ENCODE measurements around the gene DHRS3.

DHRS3 gene

DNA sequence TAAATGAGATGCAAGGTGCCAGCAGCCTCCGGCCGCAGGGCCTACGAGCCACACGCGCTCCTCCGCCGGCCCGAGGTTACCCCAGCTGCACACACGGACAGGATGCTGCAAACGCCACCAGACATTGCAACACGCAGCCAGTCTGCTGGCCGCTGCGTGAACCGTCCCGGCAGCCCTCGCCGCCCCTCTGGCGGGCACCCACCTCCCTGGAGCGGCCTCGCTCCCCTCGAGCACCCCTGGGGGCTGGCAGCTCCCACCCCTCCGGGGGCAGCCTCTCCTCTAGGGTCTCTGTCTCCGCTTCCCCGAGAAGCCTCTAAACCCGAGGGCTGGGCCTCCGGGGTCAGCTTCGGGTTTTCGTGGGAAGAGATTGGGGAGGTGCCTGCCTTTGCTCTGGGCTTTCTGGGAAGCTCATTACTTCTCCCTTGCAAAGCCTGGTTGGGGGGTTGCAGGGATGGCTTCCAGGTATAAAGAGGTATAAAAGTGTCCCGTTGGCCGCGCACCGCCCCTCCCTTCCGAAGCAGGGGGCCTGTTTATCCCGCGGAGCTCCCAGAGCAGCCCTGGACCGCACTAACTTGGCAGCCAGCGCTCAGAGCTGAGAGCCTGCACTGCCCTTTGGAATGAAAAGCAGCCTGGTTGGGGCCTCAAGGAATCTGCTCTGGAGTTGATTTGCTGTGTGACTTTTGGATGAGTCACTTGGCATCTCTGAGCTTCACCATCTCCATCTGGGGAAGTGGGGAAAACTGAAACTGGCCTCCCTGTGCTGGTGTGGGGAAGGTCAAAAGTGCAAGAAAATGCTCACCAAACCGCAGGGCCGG is 21.8 kb downstream of the DHRS3 start:
- DNase-seq (ENCODE audit: low read depth): peak; percentile 92

DNA sequence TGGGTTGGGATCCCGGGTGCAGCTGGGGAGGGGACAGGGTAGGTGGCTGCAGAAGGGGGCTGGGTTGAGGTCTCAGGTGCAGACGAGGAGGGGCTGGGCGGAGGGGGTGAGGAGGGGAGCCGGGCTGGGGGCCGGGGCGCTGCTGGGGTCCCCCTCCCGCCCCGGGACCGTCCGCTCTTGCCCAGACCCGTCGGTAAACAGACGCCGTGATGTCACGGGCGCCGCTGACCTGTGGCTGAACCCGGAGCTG is 22.3 kb downstream of the DHRS3 start:
- DNase-seq (ENCODE audit: low read depth): no peak

DNA sequence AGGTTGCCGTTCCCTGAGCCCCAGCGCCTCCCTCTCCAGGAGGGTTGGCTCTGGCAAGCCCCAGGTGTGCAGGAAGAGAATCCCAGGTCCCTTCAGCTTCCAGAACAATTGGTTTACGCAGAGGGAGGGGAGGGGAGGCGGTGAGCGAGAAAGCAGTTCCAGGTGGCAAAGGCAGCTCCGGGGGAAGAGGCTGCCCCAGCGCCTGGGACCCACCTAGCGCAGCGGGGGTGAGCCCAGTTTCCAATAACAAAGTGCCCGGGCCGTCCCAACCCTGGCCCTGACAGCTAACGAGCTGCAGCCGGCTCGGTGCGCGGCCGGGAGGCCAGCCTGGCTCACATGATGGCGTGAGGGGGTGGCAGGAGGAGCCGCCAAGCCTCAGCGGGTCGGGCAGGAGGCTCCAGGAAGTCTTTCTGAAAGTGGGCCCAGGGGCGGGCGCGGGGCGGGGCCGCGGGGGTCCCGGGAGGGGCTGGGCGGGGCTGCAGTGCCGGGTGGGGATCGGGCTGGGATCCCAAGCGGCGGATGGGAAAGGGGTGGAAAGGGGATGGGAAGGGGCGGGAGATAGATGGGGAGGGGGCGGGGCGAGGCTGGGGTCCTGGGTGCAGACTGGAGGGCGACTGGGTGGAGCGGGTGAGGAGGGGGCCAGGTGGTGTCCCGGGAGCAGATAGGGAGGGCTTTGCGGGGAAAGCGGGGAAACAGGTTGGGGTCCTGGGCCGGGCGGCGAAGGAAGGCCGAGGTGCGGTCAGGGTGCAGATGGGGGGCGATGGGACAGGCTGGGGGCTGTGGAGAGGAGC is 22.8 kb downstream of the DHRS3 start:
- no peak for DNase-seq (ENCODE audit: low read depth)

DNA sequence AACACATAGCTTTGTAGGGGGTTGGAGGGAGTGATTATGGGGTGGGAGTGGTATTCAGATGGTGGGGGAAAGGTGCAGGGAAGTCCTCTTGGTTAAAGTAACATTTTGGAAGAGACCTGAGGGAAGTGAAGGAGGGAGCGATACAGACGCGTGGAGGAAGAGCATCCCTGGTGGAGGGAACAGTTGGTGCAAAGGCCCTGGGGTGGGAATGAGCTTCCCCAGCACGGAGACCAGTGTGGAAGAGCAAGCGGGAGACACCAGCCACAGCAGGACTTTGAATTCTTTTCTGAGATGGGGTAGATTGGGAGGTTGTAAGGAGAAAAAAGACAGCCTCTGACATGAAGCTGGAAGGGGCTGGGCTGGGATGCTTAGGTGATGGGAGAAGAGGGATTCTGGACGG is 23.5 kb downstream of the DHRS3 start:
- no peak for DNase-seq (ENCODE audit: low read depth)

DNA sequence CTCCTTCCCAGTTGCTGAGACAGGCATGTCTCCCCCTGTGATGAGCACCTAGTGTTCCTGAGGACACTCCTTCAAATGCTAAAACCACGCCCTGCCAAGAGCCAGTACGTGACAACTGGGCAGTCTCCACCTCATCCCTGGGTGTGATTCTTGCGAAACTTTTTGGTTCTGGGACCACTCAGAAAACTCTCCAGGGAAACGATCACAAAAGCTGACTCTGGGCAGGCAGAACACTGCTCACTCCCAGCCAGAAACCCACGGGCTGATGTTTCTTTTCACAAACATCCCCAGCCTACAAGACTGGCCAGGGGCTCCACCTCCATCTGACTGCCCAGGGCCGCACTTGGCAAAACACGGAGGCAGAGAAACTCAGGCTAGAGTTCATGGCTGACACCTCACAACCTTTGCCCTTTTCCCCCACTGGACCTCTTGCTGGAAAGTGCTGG is 24.4 kb downstream of the DHRS3 start:
- no peak for DNase-seq (ENCODE audit: low read depth)

DNA sequence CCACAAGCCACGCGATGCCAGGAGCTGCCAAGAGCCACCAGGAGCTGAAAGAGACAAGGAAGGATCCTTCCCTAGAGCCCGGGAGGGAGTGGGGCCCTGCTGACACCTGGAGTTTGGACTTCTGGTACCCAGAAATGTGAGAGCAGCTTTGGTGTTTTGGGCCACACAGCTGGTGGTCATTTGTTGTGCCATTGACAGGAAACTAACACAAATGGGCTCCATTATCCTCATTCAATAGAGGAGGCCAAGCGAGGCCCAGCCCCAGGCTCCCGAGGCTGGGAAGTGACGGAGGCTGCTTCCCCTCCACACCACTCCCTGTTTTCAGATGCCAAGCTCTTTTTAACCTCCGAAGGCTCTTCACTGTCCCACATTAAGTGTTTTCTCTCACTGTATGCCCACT is 25.5 kb downstream of the DHRS3 start:
- DNase-seq (ENCODE audit: low read depth): no peak

DNA sequence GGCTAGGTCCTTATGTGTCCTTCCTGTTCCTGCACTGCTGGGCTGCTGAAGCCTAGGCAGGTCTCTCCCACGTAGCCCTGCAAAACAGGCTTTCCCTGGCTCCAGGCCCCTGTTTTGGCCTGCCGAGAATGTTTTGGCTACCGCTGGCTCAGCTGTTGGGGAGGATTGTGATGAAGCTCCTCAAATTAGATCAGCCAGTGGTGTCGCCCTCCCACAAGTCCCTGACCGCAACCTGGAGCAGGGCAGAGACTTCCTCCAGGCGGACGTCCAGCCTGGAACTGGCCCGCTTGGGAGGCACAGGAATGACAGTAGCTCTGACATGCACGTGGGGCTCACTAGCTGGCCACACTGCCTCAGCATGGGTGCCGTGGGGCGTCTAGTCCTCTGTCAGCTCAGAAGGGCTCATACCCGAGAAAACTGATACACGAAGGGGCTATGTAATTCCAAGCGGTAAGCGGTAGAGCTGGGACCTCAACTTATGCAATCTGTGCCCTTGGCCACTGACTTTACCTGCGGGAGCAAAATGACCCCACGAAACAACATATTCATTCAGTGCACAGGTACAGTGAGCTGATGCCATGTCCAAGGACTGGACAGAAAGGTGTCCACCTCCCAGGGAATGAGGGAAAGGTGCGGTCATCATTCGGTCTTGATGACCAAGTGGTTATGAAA is 26.6 kb downstream of the DHRS3 start:
- no peak for DNase-seq (ENCODE audit: low read depth)

DNA sequence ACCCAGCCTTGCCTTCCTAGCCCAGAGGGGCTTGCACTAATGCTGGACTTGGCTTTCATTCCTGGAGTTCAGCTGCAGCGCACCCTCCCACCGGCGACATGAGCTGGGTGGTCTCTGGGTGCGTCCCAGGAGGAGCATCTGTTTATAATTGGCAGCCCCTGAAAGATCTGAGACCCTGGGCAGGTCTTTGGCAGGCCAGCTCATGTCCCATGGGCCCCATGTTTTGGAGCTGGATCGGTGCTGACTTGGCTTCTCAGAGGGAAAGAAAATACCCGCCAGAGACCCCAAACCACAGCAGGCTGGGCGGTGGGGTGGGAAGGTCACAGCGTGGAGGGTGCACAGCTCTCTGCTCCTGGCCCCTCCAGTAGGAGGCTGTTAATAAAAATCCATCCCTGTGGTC is 29.3 kb downstream of the DHRS3 start:
- no peak for DNase-seq (ENCODE audit: low read depth)

DNA sequence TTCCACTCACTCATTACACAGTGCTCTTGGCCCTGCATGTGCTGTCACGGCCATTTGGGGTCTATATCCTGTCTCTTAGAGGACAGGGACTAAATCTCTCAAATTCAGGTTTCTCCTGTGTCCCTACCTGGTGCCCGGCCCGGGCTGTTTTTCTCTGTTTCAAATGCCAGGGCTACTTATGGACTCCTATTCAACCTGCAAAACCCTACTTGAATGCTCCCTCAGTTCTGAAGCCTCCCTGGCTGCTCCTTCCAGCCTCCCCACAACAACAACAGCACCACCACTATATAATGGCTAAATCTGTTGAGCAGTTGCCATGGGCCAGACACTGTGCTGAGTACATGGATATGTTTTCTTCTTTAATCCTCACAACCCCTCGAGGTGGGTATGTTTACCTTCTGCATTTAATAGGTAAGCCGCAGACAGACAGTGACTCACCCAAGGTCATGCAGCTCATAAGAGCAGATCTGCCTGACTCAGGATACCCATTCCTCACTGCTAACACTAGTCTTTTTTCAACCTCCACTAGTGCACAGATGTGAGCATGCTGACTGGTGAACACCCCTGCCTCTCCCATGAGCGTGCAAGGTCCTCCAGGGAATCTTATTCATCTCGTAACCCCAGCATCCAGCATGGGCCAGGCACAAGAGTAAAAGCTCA is 29.9 kb downstream of the DHRS3 start:
- DNase-seq (ENCODE audit: low read depth): no peak

DNA sequence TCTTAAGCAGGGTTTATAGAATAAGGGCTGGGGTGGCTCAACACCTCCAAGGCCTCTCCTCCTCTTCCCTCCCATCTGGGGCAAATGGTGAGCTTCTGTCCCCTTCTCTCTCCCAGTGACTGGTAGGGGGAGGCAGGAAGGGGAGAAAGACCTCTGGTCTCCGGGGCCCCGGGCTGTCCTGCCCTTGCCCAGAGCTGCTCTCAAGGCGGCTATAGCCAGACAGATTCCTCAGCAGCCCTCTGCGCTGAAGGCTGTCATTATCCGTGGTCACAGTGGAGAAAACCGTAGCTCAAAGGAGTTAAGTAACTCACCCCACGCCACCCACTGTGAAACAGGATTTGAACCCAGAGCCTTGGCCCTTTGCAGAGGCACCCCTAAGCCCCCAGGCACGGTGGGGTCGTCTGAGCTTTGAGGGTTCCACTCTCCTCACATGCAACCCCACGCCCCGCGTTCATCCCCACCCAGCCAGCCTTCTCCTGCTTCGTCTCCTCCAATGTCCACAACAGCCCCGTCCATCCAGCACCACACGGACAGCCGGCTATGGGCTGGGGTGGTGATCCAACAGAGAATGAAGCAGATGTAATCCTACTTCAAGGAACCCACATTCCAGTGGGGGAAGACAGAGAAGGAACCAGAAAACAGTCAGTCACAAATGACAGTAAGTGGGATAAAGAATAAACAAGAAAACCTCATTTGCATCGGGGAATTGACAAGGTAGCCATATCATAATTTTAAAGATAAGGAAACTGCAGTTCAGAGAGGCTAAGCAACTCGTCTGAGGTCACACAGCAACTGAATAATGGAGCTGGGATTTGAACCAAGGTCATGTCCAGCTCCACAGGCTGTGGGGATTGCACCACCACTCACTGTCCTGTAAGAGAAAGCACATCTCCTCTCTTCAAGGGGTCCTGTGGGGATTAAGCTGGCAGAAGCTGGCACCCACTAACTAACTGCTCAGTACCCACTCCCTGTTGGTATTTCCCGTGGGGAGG is 31.8 kb downstream of the DHRS3 start:
- no peak for DNase-seq (ENCODE audit: low read depth)

DNA sequence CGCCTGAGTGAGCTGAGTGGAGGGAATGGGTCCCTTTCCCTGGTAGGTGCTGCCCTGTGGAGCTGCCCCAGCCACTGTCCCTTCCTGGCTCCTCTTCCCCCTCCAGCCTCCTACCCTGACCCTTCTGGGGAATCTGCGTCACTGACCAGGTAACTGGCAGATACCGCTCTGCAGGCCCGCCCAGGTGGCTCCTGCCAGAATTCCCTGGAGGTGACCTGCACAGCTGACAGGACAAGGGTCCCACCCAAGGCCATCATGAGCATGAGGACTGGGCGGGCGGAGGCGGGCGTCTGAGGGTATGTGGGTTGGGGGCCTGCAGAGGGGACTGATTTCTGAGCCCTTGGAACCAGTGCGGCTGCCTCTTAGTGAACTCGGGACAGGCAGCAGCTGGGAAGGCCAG is 32.5 kb downstream of the DHRS3 start:
- DNase-seq (ENCODE audit: low read depth): no peak

DNA sequence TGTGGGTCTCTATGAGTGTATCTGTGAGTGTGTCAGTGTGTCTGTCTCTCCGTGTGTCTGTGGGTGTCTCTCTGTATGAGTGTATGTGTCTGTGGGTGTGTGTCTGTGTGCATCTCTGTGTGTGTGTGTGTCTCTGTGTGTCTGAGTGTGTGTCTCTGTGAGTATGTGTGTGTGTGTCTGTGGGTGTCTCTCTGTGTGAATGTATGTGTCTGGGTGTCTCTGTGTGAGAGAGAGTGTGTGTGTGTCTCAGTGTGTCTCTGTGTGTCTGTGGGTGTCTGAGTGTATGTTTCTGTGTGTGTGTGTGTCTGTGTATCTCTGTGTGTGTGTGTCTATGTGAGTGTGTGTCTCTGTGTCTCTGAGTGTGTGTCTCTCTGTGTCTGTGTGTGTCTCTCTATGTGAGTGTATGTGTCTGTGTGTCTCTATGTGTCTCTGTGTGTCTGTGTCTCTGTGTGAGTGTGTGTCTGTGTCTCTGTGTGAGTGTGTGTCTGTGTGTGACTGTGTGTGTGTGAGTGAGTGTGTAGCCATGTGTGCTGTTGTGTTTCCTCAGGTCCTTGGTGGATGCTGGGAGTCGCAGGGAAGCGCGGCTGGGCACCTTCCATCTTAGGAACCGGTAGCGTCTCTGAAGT is 33.0 kb downstream of the DHRS3 start:
- DNase-seq (ENCODE audit: low read depth): no peak

DNA sequence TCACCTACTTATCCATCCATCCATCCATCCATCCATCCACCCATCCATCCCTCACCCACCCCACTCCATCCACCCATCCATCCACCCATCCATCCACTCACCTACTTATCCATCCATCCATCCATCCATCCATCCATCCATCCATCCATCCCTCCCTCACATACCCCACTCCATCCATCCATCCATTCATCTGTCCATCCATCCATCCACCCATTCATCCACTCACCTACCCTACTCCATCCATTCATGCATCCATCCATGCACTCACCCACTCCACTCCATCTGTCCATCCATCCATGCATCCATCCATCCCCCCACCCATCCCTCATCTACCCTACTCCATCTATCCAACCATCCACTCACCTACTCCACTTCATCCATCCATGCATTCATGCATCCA is 34.5 kb downstream of the DHRS3 start:
- no peak for DNase-seq (ENCODE audit: low read depth)

DNA sequence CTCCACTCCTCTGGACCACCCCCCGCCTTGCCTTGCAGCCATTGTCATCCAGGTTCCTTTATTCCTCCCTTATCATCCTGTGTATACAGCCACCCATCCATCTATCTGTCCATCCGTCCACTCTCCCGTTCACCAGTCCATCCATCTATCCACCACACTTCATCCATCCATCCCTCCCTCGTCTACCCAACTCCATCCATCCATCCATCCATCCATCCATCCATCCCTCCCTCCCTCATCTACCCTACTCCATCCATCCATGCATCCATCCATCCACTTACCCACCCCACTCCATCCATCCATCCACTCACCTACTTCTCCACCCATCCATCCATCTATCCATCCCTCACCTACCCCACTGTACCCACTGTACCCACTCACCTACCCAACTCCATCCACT is 35.4 kb downstream of the DHRS3 start:
- no peak for DNase-seq (ENCODE audit: low read depth)

DNA sequence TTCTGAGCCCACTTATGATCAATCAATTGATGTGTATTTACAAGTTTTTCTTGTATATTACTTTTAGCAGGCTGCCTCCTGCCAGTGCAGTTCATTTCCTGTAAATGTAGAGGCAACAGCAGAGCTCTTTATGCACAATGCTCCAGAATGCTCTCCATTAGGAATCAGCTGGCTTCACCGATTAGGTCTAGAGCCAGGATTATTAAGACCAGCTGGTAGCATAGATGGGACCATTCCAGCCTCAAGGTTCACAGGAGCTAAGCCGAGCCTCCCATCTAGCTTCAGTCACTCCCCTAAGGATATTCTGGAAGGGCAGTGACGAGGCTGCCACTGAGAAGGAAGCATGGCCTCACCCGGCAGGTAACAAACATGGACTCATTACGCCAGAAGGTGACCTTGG is 36.8 kb downstream of the DHRS3 start:
- no peak for DNase-seq (ENCODE audit: low read depth)

DNA sequence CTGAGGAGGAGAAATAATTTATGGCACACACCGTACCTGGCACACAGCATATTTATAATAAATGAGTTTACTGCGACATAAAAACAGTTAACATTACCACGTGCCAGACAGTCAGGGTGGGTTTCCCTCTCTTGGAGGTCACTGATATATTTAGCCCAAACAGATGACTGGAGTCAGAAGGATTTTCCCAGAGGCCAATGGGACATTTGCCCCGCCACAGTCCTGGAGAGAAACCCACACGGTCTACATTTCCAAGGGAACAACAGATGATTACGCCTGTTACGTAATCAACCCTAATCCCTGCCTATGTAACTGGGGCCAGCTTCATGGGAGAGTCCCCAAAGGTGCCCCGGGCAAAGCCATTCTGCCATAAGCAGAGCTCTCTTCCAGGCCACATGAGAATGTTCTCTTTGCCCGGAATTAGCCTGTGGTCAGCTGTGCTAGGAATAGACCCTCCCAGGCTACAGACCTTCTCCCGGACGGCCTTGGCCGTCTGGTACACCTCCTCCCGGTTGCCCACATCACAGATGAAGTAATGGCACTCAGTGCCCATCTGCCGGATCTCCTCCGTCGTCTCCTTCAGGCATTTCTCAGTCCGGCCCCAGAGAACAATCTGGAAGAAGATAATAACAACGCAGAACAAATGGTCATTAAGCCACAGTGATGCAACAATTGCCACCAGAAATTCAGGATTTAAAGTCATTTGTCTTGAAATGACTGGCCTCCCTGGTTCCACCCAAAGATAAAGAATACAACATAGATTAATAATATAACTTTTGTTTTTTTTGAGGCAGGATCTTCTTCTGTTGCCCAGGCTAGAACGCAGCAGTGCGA is 37.7 kb downstream of the DHRS3 start:
- DNase-seq (ENCODE audit: low read depth): no peak

DNA sequence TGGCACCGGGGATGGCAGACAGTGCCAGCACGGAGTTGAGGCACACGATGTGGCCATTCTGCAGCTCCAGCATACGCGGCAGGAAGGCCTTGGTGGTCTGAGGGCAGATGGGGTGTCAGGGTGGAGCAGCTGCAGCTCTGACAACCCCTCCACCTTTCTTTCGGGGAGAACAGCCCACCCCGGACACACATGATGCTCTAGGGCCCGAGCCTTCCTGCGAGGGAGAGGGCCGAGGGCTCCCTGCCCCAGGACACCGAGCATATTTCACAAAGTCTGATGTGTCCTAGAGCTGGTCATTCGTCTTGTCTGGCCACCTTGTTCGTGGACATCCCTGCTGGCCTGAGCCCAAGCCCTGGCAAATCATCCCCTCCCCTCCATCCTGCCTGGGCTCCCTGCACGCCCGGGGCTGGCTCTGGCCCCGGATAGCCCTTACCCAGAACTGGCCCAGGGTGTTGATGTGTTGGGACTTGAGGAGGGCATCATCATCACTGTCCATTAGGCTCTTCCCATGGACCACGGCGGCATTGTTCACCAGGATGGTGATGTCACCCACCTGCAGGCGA is 39.1 kb downstream of the DHRS3 start:
- DNase-seq (ENCODE audit: low read depth): no peak

DNA sequence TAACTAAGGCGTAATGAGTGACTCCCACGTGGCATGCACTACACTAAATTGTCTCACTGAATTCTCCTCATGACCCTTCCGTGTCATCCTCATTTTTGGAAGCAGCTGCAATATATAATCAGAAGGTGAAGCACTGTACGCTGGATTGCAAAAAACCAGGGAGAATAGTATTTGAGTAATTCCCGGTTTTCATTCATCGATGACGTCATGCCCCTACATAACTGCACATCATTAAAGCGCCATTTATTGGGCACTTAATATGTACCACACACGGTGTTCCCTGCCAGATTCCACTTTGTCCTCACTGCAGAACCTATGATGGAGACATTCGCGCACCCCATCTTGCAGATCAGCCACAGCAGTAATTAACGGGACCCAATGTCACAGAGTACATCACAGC is 41.0 kb downstream of the DHRS3 start:
- DNase-seq (ENCODE audit: low read depth): no peak

DNA sequence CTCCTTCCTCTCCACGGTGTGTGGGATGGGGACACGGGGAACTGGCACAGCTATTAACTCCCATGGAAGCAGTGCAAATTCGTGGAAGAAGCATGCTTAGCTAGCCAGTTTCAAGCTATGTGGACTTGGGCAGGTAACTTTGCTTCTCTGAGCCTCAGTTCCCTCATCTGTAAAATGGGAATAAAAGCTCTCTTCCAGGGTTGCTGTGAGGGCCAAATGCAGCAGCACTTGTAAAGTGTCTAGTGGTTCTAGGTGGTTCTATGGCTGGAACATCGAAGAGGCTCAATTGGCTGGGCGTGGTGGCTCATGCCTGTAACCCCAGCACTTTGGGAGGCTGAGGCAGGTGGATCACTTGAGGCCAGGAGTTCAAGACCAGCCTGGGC is 43.3 kb downstream of the DHRS3 start:
- no peak for DNase-seq (ENCODE audit: low read depth)
